Measurements from ENCODE around the gene SHPK.

SHPK gene

DNA sequence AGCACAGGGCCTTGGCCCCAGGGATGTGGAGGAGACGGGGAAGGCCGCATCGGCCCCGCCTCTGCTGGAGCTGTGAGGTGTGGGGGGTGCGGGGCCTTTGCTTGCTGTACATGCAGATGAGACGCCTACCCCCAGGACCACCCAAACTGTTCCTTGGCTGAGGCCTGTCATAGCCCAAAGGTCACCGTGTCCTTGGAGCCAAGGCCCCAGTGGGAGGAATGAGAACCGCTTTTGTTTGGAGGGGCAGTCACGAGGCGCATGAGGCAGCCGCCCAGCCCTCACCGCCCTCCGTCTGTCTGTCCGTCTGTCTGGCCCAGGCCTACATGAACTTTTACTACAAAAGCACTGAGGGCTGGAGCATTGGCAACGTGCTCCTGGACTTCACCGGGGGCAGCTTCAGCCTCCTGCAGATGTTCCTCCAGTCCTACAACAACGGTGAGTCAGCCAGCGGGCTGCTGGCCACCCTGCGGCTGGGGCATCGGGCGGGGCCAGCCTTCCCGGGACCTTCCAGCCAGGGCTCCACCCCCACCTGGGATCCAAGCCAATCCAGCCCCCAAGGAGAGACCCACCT is 23.6 kb upstream of the SHPK start:
- no peak for FAIRE-seq

DNA sequence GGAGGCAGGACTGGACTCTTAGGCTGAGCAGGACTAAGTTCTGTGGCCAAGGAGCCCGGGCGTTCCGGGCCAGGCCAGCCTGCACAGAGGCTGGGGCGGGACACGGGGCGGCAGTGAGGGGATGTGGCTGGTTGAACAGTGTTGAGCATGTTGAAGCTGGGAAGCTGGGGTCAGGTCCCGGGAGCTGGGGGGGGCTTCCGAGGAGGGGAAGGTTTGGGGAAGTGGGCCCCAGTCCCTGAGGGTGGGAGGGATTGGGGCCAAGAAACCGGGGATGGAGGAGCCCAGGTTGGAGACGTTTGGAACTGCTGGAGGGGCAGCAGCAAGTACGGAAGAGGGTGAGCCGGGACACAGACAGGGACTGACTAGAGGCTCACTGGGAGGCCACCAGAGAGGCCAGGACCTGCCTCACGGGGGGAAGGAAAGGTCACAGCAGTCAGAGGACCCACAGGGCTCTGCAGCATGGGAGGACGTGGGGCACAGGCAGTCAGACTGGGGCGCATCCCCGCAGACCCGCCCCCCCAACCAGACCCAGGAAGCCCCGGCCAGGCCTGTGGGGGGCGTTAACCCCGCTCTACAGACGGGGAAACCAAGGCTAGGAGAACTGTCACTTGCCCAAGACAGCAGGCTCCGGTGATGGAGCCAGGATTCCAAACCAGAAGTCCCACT is 22.9 kb upstream of the SHPK start:
- FAIRE-seq: no peak

GRCh38 chr17:3657874-3658783 is 22.1 kb upstream of the SHPK start:
- FAIRE-seq: no peak

DNA sequence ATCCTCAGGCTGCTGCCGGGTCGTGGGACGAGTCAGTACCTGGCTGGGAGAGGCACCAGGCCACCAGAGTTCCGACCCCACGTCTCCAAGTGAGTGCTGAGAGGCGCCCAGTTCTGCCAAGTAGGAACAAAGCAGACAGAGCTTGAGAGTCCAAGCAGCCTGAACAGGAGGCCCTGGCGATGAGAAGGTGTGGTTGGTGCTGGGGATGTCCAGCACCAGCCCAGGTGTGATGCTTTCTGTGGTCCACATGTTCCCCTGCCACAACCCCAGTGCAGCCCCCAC is 21.5 kb upstream of the SHPK start:
- no peak for FAIRE-seq

DNA sequence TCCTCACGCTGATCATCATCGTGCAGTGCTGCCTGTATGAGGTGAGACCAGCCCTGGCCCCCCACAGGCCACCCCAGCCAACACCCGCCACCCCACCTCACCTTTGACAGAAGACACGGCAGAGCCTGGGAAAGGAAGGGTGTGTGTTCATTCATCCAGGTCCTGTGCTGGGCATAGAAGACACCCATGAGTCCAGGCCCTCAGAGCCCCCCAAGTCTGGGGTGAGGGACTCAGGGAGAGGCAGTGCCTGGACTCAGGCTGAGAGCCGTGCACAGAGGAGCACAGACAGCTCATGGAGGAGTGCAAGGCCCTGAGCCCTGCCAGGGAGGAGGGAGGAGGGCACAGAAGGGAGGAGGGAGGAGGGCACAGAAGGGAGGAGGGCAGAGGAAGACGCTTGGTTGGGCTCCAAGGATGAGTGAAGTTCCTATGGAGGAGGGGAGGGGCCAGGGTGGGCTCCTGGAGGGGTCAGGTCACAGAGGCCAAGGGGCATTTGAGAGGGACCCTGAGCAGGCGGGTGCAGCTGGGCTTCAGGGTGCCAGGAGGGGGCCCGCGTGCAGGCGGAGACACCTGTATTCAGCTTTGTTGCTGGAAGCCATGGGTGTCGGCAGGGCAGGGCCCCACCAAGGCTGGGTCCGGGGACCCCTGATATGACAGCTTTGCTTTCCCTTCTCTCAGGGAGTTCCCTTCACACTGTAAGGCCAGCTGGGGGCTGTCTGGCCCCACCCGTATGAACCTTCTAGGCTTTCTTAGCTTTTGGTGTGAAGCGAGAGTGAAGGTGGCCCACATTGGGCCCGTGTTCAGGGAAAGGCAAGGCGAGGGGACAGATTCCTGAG is 20.9 kb upstream of the SHPK start:
- no peak for FAIRE-seq

- no peak for FAIRE-seq
Observed at GRCh38 chr17:3656353-3656752, 20.3 kb upstream of the SHPK start.

DNA sequence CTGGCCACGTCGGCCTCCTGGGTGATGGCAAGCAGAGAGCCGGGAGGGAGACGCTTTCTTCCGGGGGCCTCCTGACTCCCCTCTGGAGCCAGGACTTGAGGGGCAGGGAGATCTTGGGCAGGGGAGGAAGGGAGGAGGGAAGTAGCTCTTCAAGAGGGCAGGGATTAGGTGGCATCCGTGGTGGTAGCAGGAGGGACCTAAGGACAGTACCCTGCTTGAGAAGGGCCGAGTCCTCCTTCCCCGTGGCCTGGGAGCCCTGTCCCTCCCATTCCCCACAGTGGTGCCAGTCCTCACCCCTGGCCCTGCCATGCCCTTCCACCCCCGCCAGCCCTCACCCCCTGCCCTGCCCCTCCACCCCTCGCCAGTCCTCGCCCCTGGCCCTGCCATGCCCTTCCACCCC is 19.7 kb upstream of the SHPK start:
- FAIRE-seq: no peak

DNA sequence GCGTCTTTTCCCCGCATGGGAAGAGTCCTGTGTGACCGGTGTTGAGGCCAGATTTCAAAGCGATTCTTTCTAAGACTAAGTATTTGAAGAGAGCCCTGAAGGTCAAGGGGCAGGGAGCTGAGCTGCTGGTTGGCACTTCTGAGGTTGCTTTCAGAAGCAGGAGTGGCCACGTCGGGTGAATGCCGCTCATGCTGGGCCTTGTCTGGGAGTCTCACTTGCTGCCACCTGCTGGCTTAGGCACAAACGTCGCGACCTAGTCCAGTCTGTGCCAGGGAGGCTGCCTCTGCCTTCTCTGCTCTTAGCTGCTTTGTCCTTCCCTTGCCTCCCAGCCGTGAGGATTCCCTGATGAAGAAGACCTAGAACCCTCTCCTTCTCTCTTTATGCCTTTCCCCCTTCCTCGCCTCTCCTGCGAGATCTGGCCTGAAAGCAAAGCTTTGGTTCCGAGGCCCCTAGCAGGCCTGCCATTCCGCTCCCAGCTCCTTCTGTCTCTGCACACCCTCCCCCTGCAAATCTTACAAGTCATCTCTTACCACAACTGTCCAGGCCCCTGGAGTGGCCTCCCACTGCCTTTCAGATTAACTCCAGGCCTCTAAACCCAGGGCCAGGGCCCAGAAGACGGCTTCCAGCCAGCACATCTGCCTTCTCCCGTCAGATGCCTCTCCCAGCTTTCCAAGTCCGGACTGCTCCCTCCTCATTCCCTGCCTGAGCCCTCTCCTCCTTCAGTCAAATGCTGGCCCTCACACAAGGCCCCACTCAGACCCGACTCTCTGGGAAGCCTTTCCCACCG is 11.9 kb upstream of the SHPK start:
- FAIRE-seq: no peak

GRCh38 chr17:3647251-3647650 is 11.2 kb upstream of the SHPK start:
- no peak for FAIRE-seq

DNA sequence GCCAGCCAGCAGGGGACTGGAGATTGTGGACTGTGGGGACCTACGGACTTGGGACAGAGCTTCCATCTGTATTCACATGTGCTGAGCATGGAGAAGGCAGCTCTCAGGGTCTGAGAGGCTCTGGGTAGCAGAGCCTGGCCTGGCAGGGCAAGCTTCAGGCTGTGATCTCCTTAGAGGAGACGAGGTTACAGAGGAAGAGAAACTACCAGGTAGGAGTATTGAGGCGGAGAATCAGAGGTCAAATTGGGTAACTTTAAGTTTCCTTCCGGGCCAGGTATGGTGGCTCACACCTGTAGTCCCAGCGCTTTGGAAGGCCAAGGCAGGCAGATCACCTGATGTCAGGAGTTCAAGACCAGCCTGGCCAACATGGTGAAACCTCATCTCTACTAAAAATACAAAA is 9.3 kb upstream of the SHPK start:
- no peak for FAIRE-seq

- no peak for FAIRE-seq
Observed at GRCh38 chr17:3643889-3644349, 7.9 kb upstream of the SHPK start.

DNA sequence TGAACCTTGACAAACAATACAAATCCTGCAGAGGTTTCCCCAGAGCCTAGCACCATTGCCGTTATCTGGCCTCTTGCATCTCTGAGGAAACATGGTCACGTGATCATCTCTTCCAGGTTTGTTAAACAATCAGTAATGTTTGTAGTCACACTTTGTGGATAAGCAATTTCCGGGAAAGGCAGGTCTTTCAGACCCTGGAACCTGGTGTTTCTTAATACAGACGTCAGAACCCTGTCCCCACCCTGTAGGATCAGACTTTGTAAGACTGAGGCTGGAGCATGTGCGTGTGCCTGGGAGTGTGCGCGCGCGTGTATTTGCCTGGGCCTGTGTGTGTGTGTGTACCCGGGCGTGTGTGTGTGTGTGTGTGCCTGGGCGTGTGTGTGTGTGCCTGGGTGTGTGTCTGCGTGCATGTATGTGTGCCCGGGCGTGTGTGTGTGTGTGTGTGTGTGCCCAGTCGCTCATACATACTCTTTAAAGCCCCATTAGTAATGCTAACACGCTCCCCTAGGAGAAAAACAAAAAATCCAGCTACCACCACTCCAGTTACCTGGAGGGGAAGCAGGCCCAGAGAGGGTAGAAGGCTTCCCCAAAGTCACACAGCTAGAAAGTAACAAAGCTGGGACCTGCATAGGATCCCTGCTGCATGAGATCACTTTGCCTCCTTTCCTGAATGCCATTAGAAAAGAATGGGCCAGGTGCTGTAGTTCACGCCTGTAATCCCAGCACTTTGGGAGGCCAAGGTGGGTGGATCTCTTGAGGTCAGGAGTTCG is 5.9 kb upstream of the SHPK start:
- no peak for FAIRE-seq

GRCh38 chr17:3641014-3641413 is 5.0 kb upstream of the SHPK start:
- no peak for FAIRE-seq

DNA sequence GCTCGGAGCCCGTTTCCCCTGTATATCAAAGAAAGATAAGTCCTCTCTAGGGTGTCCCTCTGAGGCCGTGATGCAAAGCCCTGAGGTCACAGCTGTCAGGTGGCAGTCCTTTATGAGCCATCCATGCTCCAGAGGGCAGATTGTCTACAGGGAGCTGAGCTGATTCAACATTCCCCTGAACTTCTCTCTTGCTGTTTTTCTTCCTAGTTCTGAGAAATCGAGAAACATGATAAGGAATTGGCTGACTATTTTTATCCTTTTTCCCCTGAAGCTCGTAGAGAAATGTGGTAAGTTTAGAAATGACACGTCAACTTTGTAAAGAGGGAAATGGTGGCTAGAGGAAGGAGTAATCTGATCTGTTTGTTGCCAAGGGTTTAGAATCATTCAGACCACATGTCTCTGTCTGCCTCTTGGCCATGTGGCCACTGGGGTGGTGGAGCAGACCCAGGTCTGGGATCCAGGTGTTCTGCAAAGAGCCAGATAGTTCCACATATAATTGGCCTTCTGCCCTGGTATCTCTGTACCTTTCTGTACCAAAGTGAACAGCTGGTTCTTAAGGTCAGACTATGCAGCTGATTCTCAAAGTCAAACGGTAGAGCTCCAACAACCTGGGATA is 4.0 kb upstream of the SHPK start:
- no peak for FAIRE-seq

GRCh38 chr17:3636908-3637373 is 891 bp upstream of the SHPK start:
- no peak for FAIRE-seq

- no peak for FAIRE-seq
Observed at GRCh38 chr17:3635474-3636153, 436 bp downstream of the SHPK start.

DNA sequence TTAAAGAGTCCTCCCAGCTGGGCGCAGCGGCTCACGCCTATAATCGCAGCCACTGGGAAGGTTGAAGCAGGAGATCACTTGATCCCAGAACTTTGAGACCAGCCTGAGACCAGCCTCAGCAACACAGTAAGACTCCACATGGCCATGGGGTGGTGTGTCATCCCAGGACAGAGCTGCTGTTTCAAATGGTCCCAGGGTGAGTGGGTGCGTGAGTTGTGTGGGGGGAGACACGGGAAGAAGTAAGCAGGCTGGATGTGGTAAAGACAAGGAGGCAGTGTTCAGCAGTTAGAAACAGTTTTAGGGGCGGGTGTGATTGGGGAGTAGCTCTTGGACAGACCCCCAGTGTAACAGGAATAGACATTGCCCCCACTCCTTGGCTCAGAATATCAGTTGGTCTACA is 3.8 kb downstream of the SHPK start:
- no peak for FAIRE-seq

GRCh38 chr17:3630781-3631180 is 5.3 kb downstream of the SHPK start:
- FAIRE-seq: no peak

- no peak for FAIRE-seq
Observed at GRCh38 chr17:3627769-3628167, 8.3 kb downstream of the SHPK start.

Measured in islet of Langerhans (tissue), 1 donor.